ENCODE measurements around the gene SH3TC1.

Gene SH3TC1

DNA sequence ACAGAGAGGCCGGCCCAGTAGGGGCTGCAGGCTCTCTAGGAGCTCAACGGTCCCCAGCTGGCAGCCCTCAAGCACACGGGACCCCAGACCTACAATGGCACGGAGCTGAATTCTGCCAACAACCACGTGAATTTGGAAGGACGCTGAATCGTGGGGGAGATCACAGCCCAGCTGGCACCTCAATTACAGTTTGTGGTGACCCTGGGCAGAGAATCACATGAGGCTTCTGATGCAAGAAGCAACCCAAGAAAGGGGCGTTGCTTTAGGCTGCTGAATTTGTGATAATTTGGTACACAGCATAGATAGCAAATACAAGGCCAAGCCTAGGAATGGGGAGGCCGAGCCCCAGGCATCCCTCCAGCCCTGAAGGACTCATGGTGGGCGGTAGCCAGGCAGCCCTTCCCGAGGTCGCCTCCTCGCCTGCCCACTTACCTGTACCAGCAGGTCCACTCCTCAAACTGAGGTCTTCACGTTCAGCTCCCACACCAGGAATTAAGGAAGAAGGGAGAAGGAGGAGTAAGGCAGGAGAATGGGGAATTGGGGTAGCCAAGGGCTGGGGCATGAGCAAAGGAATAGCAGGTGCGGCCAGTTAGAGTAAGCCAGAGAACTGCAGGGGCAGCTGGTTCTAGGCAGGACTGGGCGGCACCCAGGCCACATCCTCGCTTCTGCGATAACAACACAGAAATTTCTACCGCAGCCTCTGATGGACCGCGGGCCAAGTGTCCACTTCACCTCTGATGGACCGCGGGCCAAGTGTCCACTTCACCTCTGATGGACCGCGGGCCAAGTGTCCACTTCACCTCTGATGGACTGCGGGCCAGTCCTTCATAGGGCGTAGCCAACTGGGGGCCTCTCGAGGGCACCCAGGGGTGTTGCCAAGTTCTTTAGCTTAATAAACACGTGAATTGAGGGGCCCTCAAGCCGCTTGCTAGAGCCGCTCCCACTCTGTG lies 47.1 kb downstream of the SH3TC1 start:
- Histone ChIP-seq H4K20me1 (ENCODE audit: insufficient read depth, low read length) (no peaks in the 10 kb centered on the region), H3K4me2 (ENCODE audit: low read length) (no peak overlapping the region), H3K27me3 (ENCODE audit: insufficient read depth, low read length) (no peaks in the 10 kb centered on the region), H3K4me1 (ENCODE audit: insufficient read depth, low read length, severe bottlenecking) (no peaks in the 10 kb centered on the region), H3K9me2 (ENCODE audit: low read depth, low read length) (no peaks in the 10 kb centered on the region), H3K9me3 (ENCODE audit: low read length) (no peaks in the 10 kb centered on the region), H3F3A (ENCODE audit: insufficient read depth, low read length) (no peaks in the 10 kb centered on the region), H3K79me2 (ENCODE audit: insufficient read depth, low read length) (no peaks in the 10 kb centered on the region), H3K36me3 (ENCODE audit: insufficient read depth, low read length) (peaks cover 17% of the 10 kb centered on the region), H2AFZ (ENCODE audit: low read length) (no peak overlapping the region), H3K9ac (ENCODE audit: low read length) (no peak overlapping the region), H3K27ac (ENCODE audit: low read depth, low read length, poor library complexity, severe bottlenecking) (no peak overlapping the region), H3K4me3 (ENCODE audit: low read depth, low read length, poor library complexity, severe bottlenecking) (no peak overlapping the region)
- TF ChIP-seq EZH2 (IDR thresholded peaks at IDR 0.05; ENCODE audit: borderline replicate concordance, low read length), result no peak

DNA sequence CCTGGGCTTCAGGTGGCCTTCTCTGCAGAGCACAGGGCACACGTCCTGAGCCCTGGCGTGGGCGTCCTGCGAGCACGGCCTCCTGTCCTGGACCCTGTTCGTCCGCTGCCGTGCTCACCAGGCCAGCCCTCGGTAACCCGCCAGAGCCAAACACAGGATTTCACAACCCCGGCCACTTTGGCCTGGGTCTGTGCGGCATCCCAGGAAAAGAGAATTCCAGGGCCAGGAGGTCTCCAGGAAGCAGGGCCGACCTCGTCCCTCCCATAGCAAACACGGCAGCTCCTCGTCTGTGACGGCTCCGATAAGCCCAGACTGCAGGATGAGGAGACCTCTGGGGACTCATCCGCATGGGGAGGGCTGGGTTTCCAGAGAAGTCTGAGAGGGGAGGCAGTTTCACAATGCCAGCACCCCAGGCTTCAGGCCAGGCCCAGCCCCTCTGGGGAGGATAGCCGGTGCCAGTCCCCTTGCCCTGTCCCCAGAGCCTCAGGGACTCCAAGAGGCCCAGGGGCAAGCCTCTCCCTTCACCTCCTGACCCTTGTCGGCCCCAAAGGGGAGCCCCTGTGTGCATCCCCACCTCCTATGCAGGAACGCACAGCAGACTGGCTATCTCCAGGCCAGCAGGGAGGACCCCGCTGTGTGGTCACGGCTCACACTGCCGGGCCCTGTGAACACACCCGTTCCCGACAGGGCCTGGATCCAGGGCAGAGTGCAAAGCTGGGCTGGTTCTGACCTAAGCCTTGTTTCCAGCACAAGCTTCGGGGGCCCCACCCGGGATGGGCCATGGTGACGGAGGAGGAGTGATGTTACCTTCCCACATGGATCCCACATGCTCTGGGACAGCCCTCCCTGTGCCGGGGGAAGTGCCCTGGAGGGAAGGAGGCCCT lies 48.2 kb downstream of the SH3TC1 start:
- no peak for TF ChIP-seq EZH2 (IDR thresholded peaks at IDR 0.05; ENCODE audit: borderline replicate concordance, low read length)
- TF ChIP-seq, protein P1, sequence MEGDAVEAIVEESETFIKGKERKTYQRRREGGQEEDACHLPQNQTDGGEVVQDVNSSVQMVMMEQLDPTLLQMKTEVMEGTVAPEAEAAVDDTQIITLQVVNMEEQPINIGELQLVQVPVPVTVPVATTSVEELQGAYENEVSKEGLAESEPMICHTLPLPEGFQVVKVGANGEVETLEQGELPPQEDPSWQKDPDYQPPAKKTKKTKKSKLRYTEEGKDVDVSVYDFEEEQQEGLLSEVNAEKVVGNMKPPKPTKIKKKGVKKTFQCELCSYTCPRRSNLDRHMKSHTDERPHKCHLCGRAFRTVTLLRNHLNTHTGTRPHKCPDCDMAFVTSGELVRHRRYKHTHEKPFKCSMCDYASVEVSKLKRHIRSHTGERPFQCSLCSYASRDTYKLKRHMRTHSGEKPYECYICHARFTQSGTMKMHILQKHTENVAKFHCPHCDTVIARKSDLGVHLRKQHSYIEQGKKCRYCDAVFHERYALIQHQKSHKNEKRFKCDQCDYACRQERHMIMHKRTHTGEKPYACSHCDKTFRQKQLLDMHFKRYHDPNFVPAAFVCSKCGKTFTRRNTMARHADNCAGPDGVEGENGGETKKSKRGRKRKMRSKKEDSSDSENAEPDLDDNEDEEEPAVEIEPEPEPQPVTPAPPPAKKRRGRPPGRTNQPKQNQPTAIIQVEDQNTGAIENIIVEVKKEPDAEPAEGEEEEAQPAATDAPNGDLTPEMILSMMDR (IDR thresholded peaks at IDR 0.05; ENCODE audit: low read length), result no peak
- Histone ChIP-seq H3K4me3 (ENCODE audit: low read depth, low read length, poor library complexity, severe bottlenecking) (no peak overlapping the region), H3K27ac (ENCODE audit: low read depth, low read length, poor library complexity, severe bottlenecking) (no peak overlapping the region)

DNA sequence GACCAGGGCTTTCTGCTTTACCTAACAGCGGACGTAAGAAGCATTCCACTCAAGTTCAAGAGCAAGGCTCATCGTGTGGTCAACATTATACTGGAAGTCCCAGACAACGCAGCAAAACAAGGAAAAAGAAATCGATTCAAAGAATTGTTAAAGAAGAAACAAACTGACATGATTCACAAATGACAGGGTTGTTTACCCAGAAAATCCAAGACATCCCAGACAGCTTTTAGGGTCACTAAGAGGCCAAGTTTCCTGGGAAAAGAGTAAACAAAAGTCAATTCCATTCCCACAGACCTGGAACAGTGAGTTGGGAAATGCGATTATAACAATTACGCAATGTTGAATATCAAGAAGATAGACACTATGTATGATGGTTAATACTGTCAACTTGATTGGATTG lies 49.0 kb downstream of the SH3TC1 start:
- Histone ChIP-seq H3K27me3 (ENCODE audit: insufficient read depth, low read length) (no peaks in the 10 kb centered on the region), H3K79me2 (ENCODE audit: insufficient read depth, low read length) (no peaks in the 10 kb centered on the region), H3K36me3 (ENCODE audit: insufficient read depth, low read length) (peaks cover under 1% of the 10 kb centered on the region; the same call in 1 of the 2 replicates), H3K4me2 (ENCODE audit: low read length) (no peak overlapping the region), H2AFZ (ENCODE audit: low read length) (no peak overlapping the region), H3K9ac (ENCODE audit: low read length) (no peak overlapping the region), H3K4me1 (ENCODE audit: insufficient read depth, low read length, severe bottlenecking) (no peaks in the 10 kb centered on the region), H4K20me1 (ENCODE audit: insufficient read depth, low read length) (no peaks in the 10 kb centered on the region), H3K9me3 (ENCODE audit: low read length) (no peaks in the 10 kb centered on the region), H3K4me3 (ENCODE audit: low read depth, low read length, poor library complexity, severe bottlenecking) (no peak overlapping the region), H3K27ac (ENCODE audit: low read depth, low read length, poor library complexity, severe bottlenecking) (no peak overlapping the region), H3K9me2 (ENCODE audit: low read depth, low read length) (no peaks in the 10 kb centered on the region), H3F3A (ENCODE audit: insufficient read depth, low read length) (no peaks in the 10 kb centered on the region)
- no peak for TF ChIP-seq EZH2 (IDR thresholded peaks at IDR 0.05; ENCODE audit: borderline replicate concordance, low read length)
- TF ChIP-seq, protein P1 (IDR thresholded peaks at IDR 0.05; ENCODE audit: low read length), result no peak

More for the DNA sequence above, 48.2 kb downstream of the SH3TC1 start:
- H4K20me1 ChIP-seq (ENCODE audit: insufficient read depth, low read length), result no peaks in the 10 kb centered on the region
- no peaks in the 10 kb centered on the region for H3K4me1 ChIP-seq (ENCODE audit: insufficient read depth, low read length, severe bottlenecking)
- no peaks in the 10 kb centered on the region for H3K79me2 ChIP-seq (ENCODE audit: insufficient read depth, low read length)
- no peaks in the 10 kb centered on the region for H3K9me3 ChIP-seq (ENCODE audit: low read length)
- no peak overlapping the region for H2AFZ ChIP-seq (ENCODE audit: low read length)
- H3F3A ChIP-seq (ENCODE audit: insufficient read depth, low read length), result no peaks in the 10 kb centered on the region
- no peaks in the 10 kb centered on the region for H3K27me3 ChIP-seq (ENCODE audit: insufficient read depth, low read length)
- peaks cover 8% of the 10 kb centered on the region for H3K36me3 ChIP-seq (ENCODE audit: insufficient read depth, low read length)
- no peaks in the 10 kb centered on the region for H3K9me2 ChIP-seq (ENCODE audit: low read depth, low read length)
- no peak overlapping the region for H3K9ac ChIP-seq (ENCODE audit: low read length)
- H3K4me2 ChIP-seq (ENCODE audit: low read length), result no peak overlapping the region
